GM23338 (cell line): ENCODE results near the gene ARHGAP32. TPM values are rescaled to one million over a fixed set of nuclear protein-coding genes. Genes with fewer than 3 reads are reported as not detected.

ENCODE experiments used
- ATAC-seq: fragments of 200-7000 bp; cut with Tn5 transposase; 3 replicates; pipeline ENCODE4 v1.9.1; 2020
- DNase-seq: peaks from one replicate; pipeline ENCODE4 v3.0.0-alpha.2; 2015; ENCODE audit warnings: low spot score
- H2AFZ ChIP-seq: fragments of 200-600 bp; sonication (generic); 2 replicates; pipeline ENCODE4 v1.8.0; 2016; ENCODE audit warnings: antibody characterized with exemption, mild to moderate bottlenecking, moderate library complexity
- H3F3A ChIP-seq: fragments of 200-600 bp; sonication (generic); replicated peaks from 2 replicates; pipeline ENCODE4 v1.8.0; 2017; ENCODE audit warnings: antibody characterized with exemption, mixed run types, low read depth
- H3K27ac ChIP-seq: fragments of 200-600 bp; sonication (generic); 2 replicates; pipeline ENCODE4 v1.6.1; 2016; ENCODE audit warnings: low read depth
- H3K27me3 ChIP-seq: fragments of 200-600 bp; sonication (generic); 2 replicates; pipeline ENCODE4 v1.8.0; 2016; ENCODE audit warnings: mild to moderate bottlenecking, mixed run types, moderate library complexity; ENCODE audit not compliant: insufficient read depth
- H3K36me3 ChIP-seq: fragments of 200-600 bp; sonication (generic); 2 replicates; pipeline ENCODE4 v1.8.0; 2016; ENCODE audit warnings: mild to moderate bottlenecking; ENCODE audit not compliant: insufficient read depth
- H3K4me1 ChIP-seq: fragments of 200-600 bp; sonication (generic); 2 replicates; pipeline ENCODE4 v1.8.0; 2016; ENCODE audit warnings: mild to moderate bottlenecking, moderate library complexity; ENCODE audit not compliant: insufficient read depth
- H3K4me2 ChIP-seq: fragments of 200-600 bp; sonication (generic); 2 replicates; pipeline ENCODE4 v1.7.1; 2017; ENCODE audit warnings: mixed run types
- H3K4me3 ChIP-seq: fragments of 200-600 bp; sonication (generic); 2 replicates; pipeline ENCODE4 v1.6.1; 2016; ENCODE audit warnings: mixed run types
- H3K79me2 ChIP-seq: fragments of 200-600 bp; sonication (generic); replicated peaks from 2 replicates; pipeline ENCODE4 v1.8.0; 2017; ENCODE audit warnings: mild to moderate bottlenecking; ENCODE audit not compliant: insufficient read depth
- H3K9me2 ChIP-seq: fragments of 200-600 bp; sonication (generic); 2 replicates; pipeline ENCODE4 v1.8.0; 2017; ENCODE audit not compliant: insufficient read depth
- H4K20me1 ChIP-seq: fragments of 200-600 bp; sonication (generic); replicated peaks from 2 replicates; pipeline ENCODE4 v1.8.0; 2017; ENCODE audit warnings: mild to moderate bottlenecking; ENCODE audit not compliant: insufficient read depth
- H3K27ac Mint-ChIP-seq: 2 replicates; pipeline ENCODE4 v1.8.0; 2020; ENCODE audit warnings: inconsistent platforms, mild to moderate bottlenecking, moderate library complexity, mixed read lengths
- H3K27me3 Mint-ChIP-seq: 3 replicates; pipeline ENCODE4 v1.8.0; 2022; ENCODE audit warnings: low read depth, mild to moderate bottlenecking, moderate library complexity, mixed read lengths, inconsistent platforms; ENCODE audit not compliant: insufficient read depth, poor library complexity
- H3K36me3 Mint-ChIP-seq: 3 replicates; pipeline ENCODE4 v1.8.0; 2021; ENCODE audit warnings: low read depth, mild to moderate bottlenecking, inconsistent platforms, moderate library complexity, mixed read lengths
- H3K4me1 Mint-ChIP-seq: 3 replicates; pipeline ENCODE4 v1.8.0; 2020; ENCODE audit warnings: mild to moderate bottlenecking, inconsistent platforms, mixed read lengths
- H3K4me3 Mint-ChIP-seq: 3 replicates; pipeline ENCODE4 v1.8.0; 2021; ENCODE audit warnings: moderate library complexity, mild to moderate bottlenecking, inconsistent platforms, mixed read lengths
- H3K9me3 Mint-ChIP-seq: 3 replicates; pipeline ENCODE4 v1.8.0; 2020; ENCODE audit warnings: moderate library complexity, mild to moderate bottlenecking, inconsistent platforms, mixed read lengths
- CREB1 ChIP-seq: fragments of 250-450 bp; sonication (Bioruptor Pico); IDR thresholded peaks from 2 replicates; pipeline ENCODE4 v1.5.0; 2020; ENCODE audit warnings: low read depth, mild to moderate bottlenecking, moderate library complexity
- CTCF ChIP-seq, 2 experiments: fragments of 200-600 bp in 1 of 2; sonication (generic) in 1 of 2; conservative IDR thresholded peaks; 2 replicates each; pipeline versions ENCODE4 v1.5.1 to v1.6.1; 2016 to 2017; ENCODE audit warnings: antibody characterized with exemption in 2 of 2, low read depth in 2 of 2, mild to moderate bottlenecking in 2 of 2, moderate library complexity in 1 of 2
- ETS1 ChIP-seq: IDR thresholded peaks from 2 replicates; pipeline ENCODE4 v1.6.1; 2016; ENCODE audit warnings: antibody characterized with exemption
- EZH2 ChIP-seq: fragments of 200-600 bp; sonication (generic); IDR thresholded peaks from one replicate; pipeline ENCODE4 v1.8.0; 2017; ENCODE audit warnings: antibody characterized with exemption, mild to moderate bottlenecking, low read depth; ENCODE audit not compliant: unreplicated experiment
- JUNB ChIP-seq: IDR thresholded peaks from one replicate; pipeline ENCODE4 v1.6.1; 2016; ENCODE audit warnings: antibody characterized with exemption; ENCODE audit not compliant: unreplicated experiment
- POLR2AphosphoS5 ChIP-seq: IDR thresholded peaks from 2 replicates; pipeline ENCODE4 v1.6.1; 2016; ENCODE audit warnings: antibody characterized with exemption, low read depth
- REST ChIP-seq: IDR thresholded peaks from one replicate; pipeline ENCODE4 v1.6.1; 2018; ENCODE audit warnings: antibody characterized with exemption; ENCODE audit not compliant: unreplicated experiment
- STAT1 ChIP-seq: IDR thresholded peaks from one replicate; pipeline ENCODE4 v1.6.1; 2016; ENCODE audit warnings: antibody characterized with exemption; ENCODE audit not compliant: unreplicated experiment
- ZNF114 ChIP-seq: fragments of 250-450 bp; sonication (Bioruptor Pico); IDR thresholded peaks from 2 replicates; pipeline ENCODE4 v1.5.0; 2020; ENCODE audit warnings: mild to moderate bottlenecking, moderate library complexity
- ZNF331 ChIP-seq: fragments of 250-450 bp; sonication (Bioruptor Pico); IDR thresholded peaks from 2 replicates; pipeline ENCODE4 v1.5.0; 2020; ENCODE audit warnings: low read depth, mild to moderate bottlenecking, moderate library complexity
- ZNF462 ChIP-seq: fragments of 250-450 bp; sonication (Bioruptor Pico); IDR thresholded peaks from 2 replicates; pipeline ENCODE4 v1.5.0; 2020; ENCODE audit warnings: mild to moderate bottlenecking, moderate library complexity
- polyA plus RNA-seq: library from polyadenylated mRNA; unstranded; fragments of >200 nt; fragmentation: Nextera tagmentation; extraction: Ambion mirVana; gene quantifications from 2 replicates; pipeline ENCODE4 v1.2.1, GENCODE V29; 2016
- total RNA-seq: library from RNA; depleted of rRNA; stranded (reverse); fragments of >200 nt; shearing (Covaris generic); gene quantifications from 2 replicates; pipeline ENCODE4 v1.2.3, GENCODE V29; 2014

Gene ARHGAP32
- total and polyA plus RNA-seq, 2 experiments from 2014 or later = 3.9 to 17.2 TPM

GRCh38 chr11:129102756-129103155, 89.4 kb downstream of the ARHGAP32 start:
- no peak overlapping the region for H3K27ac ChIP-seq
- no peak overlapping the region for H3K4me3 ChIP-seq
- H3K27me3 ChIP-seq = no peaks in the 10 kb centered on the region
- H3F3A ChIP-seq = no peaks in the 10 kb centered on the region
- 0 out of 2 replicates have a peak, but pooled peaks cover 3% of the 10 kb centered on the region for H3K9me2 ChIP-seq
- no peak overlapping the region for H3K27ac Mint-ChIP-seq
- 0 out of 2 replicates have a peak, but pooled peaks cover 5% of the 10 kb centered on the region for H4K20me1 ChIP-seq
- no peaks in the 10 kb centered on the region; the same call in 1 of the 2 replicates for H3K36me3 ChIP-seq
- TF ChIP-seq STAT1 (no peak), JUNB (no peak), REST (no peak), ZNF114 (no peak), CREB1 (CRISPR knock-in tag) (no peak), ZNF331 (CRISPR knock-in tag) (no peak), POLR2AphosphoS5 (no peak), ETS1 (no peak), ZNF462 (CRISPR knock-in tag) (no peak), EZH2 (no peak), CTCF (conservative IDR thresholded peaks at IDR 0.05; ENCODE audit: low read depth in 2 of 2) (no peak)
- H2AFZ ChIP-seq = no peak overlapping the region
- no peak overlapping the region for H3K4me3 Mint-ChIP-seq
- H3K4me1 ChIP-seq = no peaks in the 10 kb centered on the region
- no peak for ATAC-seq
- no peaks in the 10 kb centered on the region for H3K4me1 Mint-ChIP-seq
- peaks cover 10% of the 10 kb centered on the region; the same call in 2 of the 3 replicates for H3K36me3 Mint-ChIP-seq
- no peaks in the 10 kb centered on the region for H3K79me2 ChIP-seq
- H3K4me2 ChIP-seq = no peak overlapping the region
- H3K9me3 Mint-ChIP-seq = peaks cover under 1% of the 10 kb centered on the region; the same call in 1 of the 3 replicates
- DNase-seq = no peak
- H3K27me3 Mint-ChIP-seq = peaks cover 5% of the 10 kb centered on the region
